ENCODE data around the gene MAGI2. TPM values are rescaled to one million over a fixed set of nuclear protein-coding genes. Genes with fewer than 3 reads are reported as not detected.

MAGI2 gene
- total RNA-seq, 1 experiment from 2014 or later = 0.07 TPM

- Mint-ChIP-seq H3K27ac (ENCODE audit: low read depth, unreplicated experiment) (no peak overlapping the region), H3K9me3 (ENCODE audit: unreplicated experiment) (no peaks in the 10 kb centered on the region), H3K4me1 (ENCODE audit: insufficient read depth, unreplicated experiment) (no peaks in the 10 kb centered on the region), H3K36me3 (ENCODE audit: insufficient read depth, unreplicated experiment) (no peaks in the 10 kb centered on the region), H3K4me3 (ENCODE audit: unreplicated experiment) (no peak overlapping the region), H3K27me3 (ENCODE audit: insufficient read depth, unreplicated experiment) (peaks cover 69% of the 10 kb centered on the region)
- DNase-seq (ENCODE audit: unreplicated experiment) = no peak
- TF ChIP-seq CTCF (IDR thresholded peaks at IDR 0.05; ENCODE audit: unreplicated experiment) = no peak
- ChIA-PET POLR2A (no interaction called here), CTCF (no interaction called here)
- intact Hi-C loops (cut with micrococcal nuclease) = no loop called here
- no TSS peak for BruUV-seq (replicated peaks)
Measured at GRCh38 chr7:78377532-78377931, 1075.9 kb downstream of the MAGI2 start.

- BruUV-seq (replicated peaks) = no TSS peak
- POLR2A ChIA-PET = no interaction called here
- CTCF ChIA-PET = no interaction called here
- H3K27me3 Mint-ChIP-seq (ENCODE audit: insufficient read depth, unreplicated experiment) = peaks cover 32% of the 10 kb centered on the region
- no peaks in the 10 kb centered on the region for H3K9me3 Mint-ChIP-seq (ENCODE audit: unreplicated experiment)
- intact Hi-C loops (cut with micrococcal nuclease) = no loop called here
- no peak overlapping the region for H3K27ac Mint-ChIP-seq (ENCODE audit: low read depth, unreplicated experiment)
- no peak for DNase-seq (ENCODE audit: unreplicated experiment)
- TF ChIP-seq CTCF (IDR thresholded peaks at IDR 0.05; ENCODE audit: unreplicated experiment) = no peak
- no peaks in the 10 kb centered on the region for H3K36me3 Mint-ChIP-seq (ENCODE audit: insufficient read depth, unreplicated experiment)
- no peak overlapping the region for H3K4me3 Mint-ChIP-seq (ENCODE audit: unreplicated experiment)
- H3K4me1 Mint-ChIP-seq (ENCODE audit: insufficient read depth, unreplicated experiment) = no peaks in the 10 kb centered on the region
Measured at GRCh38 chr7:78370936-78371335, 1082.5 kb downstream of the MAGI2 start.

- Mint-ChIP-seq H3K4me1 (ENCODE audit: insufficient read depth, unreplicated experiment) (no peaks in the 10 kb centered on the region), H3K9me3 (ENCODE audit: unreplicated experiment) (no peaks in the 10 kb centered on the region), H3K27me3 (ENCODE audit: insufficient read depth, unreplicated experiment) (peaks cover 23% of the 10 kb centered on the region), H3K27ac (ENCODE audit: low read depth, unreplicated experiment) (no peak overlapping the region), H3K4me3 (ENCODE audit: unreplicated experiment) (no peak overlapping the region), H3K36me3 (ENCODE audit: insufficient read depth, unreplicated experiment) (no peaks in the 10 kb centered on the region)
- TF ChIP-seq CTCF (IDR thresholded peaks at IDR 0.05; ENCODE audit: unreplicated experiment) = no peak
- POLR2A ChIA-PET = interaction anchor here (0.6 kb wide), 1 partner anchor 13 kb away, joined by 3 read pairs; no protein-coding TSS in a partner anchor
- intact Hi-C loops (cut with micrococcal nuclease) = no loop called here
- no TSS peak for BruUV-seq (replicated peaks)
- CTCF ChIA-PET = interaction anchor here (0.6 kb wide), 1 partner anchor 366 kb away, joined by 4 read pairs; no protein-coding TSS in a partner anchor
- no peak for DNase-seq (ENCODE audit: unreplicated experiment)
Measured at GRCh38 chr7:78368771-78369170, 1084.7 kb downstream of the MAGI2 start.

- ChIA-PET POLR2A (no interaction called here), CTCF (interaction anchor here (0.6 kb wide), 1 partner anchor 216 kb away, joined by 3 read pairs; no protein-coding TSS in a partner anchor)
- peaks cover 16% of the 10 kb centered on the region for H3K27me3 Mint-ChIP-seq (ENCODE audit: insufficient read depth, unreplicated experiment)
- BruUV-seq (replicated peaks) = no TSS peak
- intact Hi-C loops (cut with micrococcal nuclease) = no loop called here
- H3K27ac Mint-ChIP-seq (ENCODE audit: low read depth, unreplicated experiment) = no peak overlapping the region
- H3K4me3 Mint-ChIP-seq (ENCODE audit: unreplicated experiment) = no peak overlapping the region
- H3K9me3 Mint-ChIP-seq (ENCODE audit: unreplicated experiment) = no peaks in the 10 kb centered on the region
- TF ChIP-seq CTCF (IDR thresholded peaks at IDR 0.05; ENCODE audit: unreplicated experiment) = no peak
- H3K4me1 Mint-ChIP-seq (ENCODE audit: insufficient read depth, unreplicated experiment) = no peaks in the 10 kb centered on the region
- no peaks in the 10 kb centered on the region for H3K36me3 Mint-ChIP-seq (ENCODE audit: insufficient read depth, unreplicated experiment)
- no peak for DNase-seq (ENCODE audit: unreplicated experiment)
Measured at GRCh38 chr7:78367280-78367773, 1086.1 kb downstream of the MAGI2 start.

Data from MCF 10A (cell line).